GM04504 (cell line): ENCODE measurements around the gene DPT.

ENCODE experiments used
- DNase-seq: peaks from one replicate; pipeline ENCODE4 v3.0.0-alpha.2; 2012; ENCODE audit warnings: low read depth

The DPT gene

DNA sequence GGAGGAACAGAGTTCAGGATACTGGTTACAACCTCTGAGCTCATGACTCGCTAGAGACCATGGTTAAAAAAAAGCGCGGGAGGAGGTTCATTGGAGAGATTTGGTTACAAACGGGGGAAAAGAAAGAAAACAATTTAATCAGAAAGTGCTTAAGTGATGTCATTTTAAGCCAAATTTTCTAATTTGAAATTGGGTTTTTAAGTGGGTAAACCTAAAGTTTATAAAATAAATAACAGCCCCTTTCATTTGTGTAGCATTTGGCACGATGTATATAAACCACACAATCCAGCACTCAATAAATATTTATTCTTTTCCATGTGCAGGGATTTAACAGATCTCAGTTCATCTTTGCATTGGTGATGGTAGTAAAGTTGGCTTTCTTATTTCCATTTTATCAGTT is 7.0 kb upstream of the DPT start:
- no peak for DNase-seq

DNA sequence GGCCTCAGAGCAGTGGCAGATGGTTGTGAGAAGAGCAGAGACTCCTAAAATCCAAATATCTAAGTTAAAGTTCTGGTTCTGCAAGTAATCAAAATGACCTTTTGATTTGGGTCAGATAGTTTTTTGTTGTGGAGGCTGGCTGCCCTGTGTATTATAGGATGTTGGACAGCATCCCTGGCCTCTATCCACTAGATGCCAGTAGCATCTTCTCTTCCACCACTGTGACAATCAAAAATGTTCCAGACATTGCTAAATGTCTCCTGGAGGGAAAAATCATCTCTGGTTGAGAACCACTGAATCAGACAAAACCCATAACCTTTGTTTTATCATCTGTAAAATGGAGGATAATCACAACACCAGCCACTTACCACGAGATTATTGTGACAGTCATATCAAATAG is 5.9 kb upstream of the DPT start:
- no peak for DNase-seq

GRCh38 chr1:168734271-168734670 is 5.3 kb upstream of the DPT start:
- no peak for DNase-seq

DNA sequence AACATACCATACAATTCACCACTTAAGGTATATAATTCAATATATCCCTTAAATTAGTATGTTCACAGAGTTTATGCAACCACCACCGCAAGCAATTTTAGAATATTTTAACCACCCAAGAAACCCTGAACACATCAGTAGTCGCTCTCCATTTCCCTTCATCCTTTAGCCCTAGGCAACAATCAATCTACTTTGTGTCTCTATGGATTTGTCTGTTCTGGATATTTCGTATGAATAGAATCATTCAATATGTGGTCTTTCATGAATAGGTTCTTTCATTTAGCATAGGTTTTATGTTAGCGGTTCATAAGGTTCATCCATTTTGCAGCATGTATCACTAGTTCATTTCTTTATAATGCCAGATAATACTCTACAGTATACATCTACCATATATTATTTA is 4.2 kb upstream of the DPT start:
- DNase-seq = no peak

DNA sequence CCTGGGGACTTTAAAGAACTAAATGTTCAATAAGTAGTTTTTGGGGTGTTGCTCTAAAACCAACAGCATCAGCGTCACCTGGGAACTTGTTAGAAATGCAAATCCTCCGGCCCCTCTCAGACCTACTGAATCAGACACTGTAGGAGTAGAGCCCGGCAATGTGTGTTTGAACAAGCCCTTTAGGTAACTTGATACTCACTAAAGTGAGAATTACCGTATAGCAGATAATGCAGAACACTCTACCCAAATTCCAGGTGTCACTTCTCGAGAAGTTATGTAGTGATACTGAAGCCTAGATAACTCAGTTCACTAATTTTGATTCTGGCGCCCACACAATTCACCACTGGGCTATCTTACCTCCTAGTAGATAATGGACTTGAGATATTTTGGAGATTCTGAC is 3.7 kb upstream of the DPT start:
- DNase-seq = no peak

- no peak for DNase-seq
Observed at GRCh38 chr1:168731244-168731953, 2.4 kb upstream of the DPT start.

DNA sequence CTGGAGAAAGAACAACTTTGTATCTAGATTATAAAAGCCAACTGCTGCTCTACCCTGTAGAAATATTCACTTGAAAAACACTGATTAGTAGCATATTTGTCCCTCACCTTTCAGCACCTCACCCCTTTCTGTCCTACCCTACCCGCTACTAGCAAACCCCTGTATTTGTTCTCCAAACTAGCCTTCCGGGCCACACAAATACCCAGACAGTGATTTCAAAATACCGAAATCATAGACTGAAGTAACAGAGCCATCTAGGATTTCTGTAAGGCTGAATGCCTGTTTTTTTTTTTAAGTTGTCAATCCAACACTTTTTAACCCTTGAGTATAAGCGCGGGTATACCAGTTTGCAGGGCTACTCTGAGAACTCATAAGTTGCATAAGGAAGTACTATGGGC is 398 bp upstream of the DPT start:
- no peak for DNase-seq

DNA sequence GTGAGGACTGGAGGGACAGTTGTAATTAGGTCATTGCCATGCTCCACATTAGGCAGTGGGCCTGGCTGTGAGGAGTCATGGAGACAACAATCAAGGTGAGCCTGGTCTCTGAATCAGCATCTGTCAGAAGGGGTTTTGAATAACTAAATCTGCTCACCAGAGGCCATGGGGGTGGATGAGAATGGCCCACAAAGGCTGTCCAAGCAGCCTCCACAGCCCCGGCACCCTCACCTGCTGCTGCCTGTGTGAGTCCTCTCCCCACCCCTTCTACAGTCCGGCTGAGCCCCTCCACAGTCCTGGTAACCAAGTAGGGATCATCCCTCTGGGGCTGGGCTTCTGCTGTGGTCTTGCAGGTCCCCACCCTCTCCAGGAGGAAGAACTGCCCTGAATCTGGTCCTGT is 2.3 kb downstream of the DPT start:
- DNase-seq = no peak

GRCh38 chr1:168726281-168726680 is 2.7 kb downstream of the DPT start:
- DNase-seq = no peak

DNA sequence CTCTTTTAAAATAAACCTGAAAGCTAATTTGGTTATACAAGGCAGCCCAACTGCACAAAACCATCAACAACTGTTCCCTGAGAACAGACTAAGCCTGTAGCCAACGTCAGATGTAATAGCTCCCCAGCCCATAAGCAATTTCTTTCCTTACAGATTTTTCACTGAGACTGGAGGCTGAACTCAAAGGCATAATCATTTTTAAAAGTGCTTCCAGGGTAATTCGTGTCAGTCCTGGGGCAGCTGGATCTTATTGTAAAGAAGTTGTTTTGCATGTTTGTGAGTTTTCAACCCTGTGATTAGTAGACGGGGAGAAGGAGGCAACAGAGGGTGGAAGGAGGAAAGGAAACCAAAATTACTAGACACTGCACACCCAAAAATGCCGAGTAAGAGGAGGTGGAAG is 3.2 kb downstream of the DPT start:
- no peak for DNase-seq

GRCh38 chr1:168725060-168725459 is 3.9 kb downstream of the DPT start:
- no peak for DNase-seq

GRCh38 chr1:168723000-168723399 is 6.0 kb downstream of the DPT start:
- DNase-seq = no peak

GRCh38 chr1:168720839-168721238 is 8.2 kb downstream of the DPT start:
- DNase-seq = no peak

- DNase-seq = no peak
Observed at GRCh38 chr1:168719306-168720111, 9.5 kb downstream of the DPT start.

- DNase-seq = no peak
Observed at GRCh38 chr1:168717906-168718891, 10.8 kb downstream of the DPT start.

DNA sequence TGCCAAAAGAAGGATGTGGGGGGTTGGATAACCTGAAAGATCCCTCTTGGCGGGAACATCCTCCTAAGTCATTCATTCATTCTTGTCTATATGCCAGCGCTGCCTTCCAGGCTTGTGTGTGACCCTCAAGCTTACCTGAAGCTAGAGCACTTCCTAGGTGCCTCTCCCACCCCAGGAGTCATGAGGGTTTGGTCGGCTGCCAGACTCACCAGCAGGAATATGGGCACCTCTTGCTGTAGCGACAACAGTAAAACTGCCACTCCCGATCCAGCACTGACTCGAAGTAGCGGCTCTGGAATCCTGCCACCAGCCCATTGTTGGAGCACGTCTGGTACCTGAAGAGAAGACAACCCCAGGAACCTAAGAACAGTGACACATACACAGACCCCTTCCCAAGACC is 15.0 kb downstream of the DPT start:
- DNase-seq = no peak

GRCh38 chr1:168709405-168710363 is 19.3 kb downstream of the DPT start:
- peak; percentile 96 for DNase-seq

- DNase-seq = no peak
Observed at GRCh38 chr1:168708698-168709404, 20.2 kb downstream of the DPT start.

DNA sequence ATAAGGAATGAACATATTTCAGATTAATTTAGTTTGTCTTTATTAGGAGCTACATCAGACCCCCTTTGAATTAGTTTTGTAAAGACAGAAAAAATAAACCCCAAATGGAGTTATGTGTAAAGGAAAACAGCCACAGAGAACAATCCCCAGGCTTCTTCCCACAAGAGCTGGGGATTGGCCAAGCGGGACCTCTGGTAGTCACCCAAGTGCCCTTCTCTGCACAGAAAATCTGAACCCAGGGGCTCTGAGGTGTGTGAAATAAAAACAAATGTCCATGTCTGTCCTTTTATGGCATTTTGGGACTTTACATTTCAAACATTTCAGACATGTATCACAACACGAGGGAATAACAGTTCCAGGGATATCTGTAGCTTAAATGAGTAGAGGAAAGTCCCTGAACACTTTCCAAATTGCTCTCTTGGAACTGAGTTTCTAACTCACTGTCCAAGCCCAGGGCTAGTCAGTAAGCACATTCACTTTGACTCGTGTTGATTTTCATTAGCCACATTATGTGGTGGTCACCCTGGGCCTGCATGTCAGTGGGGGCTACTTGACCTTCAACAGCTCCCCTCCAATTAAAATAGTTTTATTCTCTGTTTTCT is 22.5 kb downstream of the DPT start:
- DNase-seq = no peak

DNA sequence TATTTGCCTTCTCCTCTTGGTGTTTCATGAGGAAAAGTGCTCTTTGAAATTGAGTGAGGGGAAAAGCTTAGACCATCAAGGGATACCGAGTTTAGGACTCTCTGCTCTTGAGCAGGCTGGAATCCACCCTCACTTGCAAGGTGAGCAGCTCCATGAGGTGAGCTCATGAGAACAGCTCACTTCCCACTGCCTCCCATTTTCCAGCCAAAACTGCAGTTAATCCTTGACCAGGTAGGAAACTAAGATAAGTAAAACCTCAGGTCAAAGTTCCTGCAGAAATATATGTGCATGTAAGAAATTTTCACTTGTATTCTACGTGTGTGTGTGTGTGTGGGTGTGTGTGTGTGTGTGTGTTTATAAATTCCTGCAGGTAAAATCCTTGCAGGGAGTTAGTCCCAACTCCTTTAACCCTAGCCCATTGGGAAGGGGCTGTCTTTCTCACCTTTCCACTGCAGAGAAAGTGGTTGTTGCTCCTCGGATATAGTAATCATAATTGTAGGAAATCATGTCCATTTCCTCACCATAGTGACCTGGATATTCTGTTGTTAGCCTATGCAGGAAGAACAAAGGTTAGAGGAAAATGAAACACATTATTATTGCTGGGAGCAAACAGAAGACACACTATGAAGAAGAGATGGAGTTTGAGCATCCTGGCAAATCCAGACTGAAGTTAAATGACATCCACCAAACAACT is 28.3 kb downstream of the DPT start:
- DNase-seq = no peak
